ENCODE measurements around the gene MACROD1. TPM values are rescaled to one million over a fixed set of nuclear protein-coding genes. Genes with fewer than 3 reads are reported as not detected.
A peak's percentile ranks its signal among the peaks of the same experiment; 100 is the strongest.

The MACROD1 gene
- total and polyA plus RNA-seq, 9 of the 15 experiments (the other 6 are each of a cell fraction or from before 2014, with no cell fraction given), result 1.1 to 60.0 (median 26.4) TPM

DNA sequence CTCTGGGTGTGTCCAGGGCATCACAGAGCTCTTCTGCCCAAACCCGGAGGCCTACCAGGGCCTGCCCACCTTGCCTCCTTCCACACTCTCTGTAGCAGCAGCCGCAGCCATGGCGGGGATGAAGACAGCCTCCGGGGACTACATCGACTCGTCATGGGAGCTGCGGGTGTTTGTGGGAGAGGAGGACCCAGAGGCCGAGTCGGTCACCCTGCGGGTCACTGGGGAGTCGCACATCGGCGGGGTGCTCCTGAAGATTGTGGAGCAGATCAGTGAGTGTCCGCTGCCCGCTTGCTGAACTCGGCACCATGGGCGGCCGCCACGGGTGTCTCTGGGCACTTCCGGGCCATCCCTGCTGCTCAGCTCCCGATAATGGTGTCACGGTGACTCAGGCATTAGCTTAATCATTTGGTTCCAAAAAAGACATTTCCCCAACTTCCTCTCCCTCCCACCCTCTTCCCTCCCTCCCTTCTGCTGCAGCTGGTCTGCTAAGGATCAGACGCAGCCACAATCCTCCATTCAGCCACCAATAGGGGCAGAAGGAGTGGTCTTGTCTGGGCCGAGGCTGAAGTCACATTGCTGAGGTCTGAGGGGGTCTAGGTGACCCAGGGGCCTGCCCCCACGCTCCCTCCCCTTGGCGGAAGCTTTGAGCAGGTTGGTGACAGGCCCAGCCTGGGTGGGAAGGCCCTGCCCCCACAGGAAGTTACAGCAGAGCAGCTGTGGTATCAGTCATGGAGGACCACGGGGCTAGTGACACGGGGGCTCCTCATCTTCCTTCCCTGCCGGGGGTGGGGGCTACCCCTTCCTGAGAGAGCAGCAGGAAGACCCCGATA, 41.6 kb upstream of the MACROD1 start (continued):
- TF ChIP-seq ATF7 (IDR thresholded peaks at IDR 0.05), result peak; percentile 60; the same call in 1 of the 2 replicates
- TF ChIP-seq, protein P1, sequence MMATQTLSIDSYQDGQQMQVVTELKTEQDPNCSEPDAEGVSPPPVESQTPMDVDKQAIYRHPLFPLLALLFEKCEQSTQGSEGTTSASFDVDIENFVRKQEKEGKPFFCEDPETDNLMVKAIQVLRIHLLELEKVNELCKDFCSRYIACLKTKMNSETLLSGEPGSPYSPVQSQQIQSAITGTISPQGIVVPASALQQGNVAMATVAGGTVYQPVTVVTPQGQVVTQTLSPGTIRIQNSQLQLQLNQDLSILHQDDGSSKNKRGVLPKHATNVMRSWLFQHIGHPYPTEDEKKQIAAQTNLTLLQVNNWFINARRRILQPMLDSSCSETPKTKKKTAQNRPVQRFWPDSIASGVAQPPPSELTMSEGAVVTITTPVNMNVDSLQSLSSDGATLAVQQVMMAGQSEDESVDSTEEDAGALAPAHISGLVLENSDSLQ (IDR thresholded peaks at IDR 0.05), result peak; percentile 81
- 0 out of 2 replicates have a peak, but pooled peaks have one; percentile 7 for TF ChIP-seq DNMT1 (IDR thresholded peaks at IDR 0.05)
- no peak for TF ChIP-seq CHD4 (IDR thresholded peaks at IDR 0.05; ENCODE audit: insufficient read depth, insufficient replicate concordance, low read depth, low read length, poor library complexity, severe bottlenecking)
- no peak for TF ChIP-seq CREBBP (IDR thresholded peaks at IDR 0.05; ENCODE audit: low read depth, low read length)
- peak; percentile 55; the same call in 1 of the 2 replicates for TF ChIP-seq ZNF830 (CRISPR knock-in tag; IDR thresholded peaks at IDR 0.05)
- peak; percentile 75 to 89 for TF ChIP-seq MAZ (CRISPR knock-in tag; conservative IDR thresholded peaks at IDR 0.05 in 1 of 2, IDR thresholded peaks at IDR 0.05 in 1 of 2)
- TF ChIP-seq ZNF780A (CRISPR knock-in tag; IDR thresholded peaks at IDR 0.05), result no peak
- TF ChIP-seq GATAD2A (IDR thresholded peaks at IDR 0.05), result no peak
- TF ChIP-seq ZNF212 (CRISPR knock-in tag; IDR thresholded peaks at IDR 0.05), result no peak
- no peak for TF ChIP-seq RBM34 (IDR thresholded peaks at IDR 0.05; ENCODE audit: borderline replicate concordance, insufficient read depth, low read length)
- TF ChIP-seq KAT8 (IDR thresholded peaks at IDR 0.05; ENCODE audit: low read depth), result no peak
- no peak for TF ChIP-seq ZNF184 (CRISPR knock-in tag; IDR thresholded peaks at IDR 0.05)
- TF ChIP-seq PHF20 (IDR thresholded peaks at IDR 0.05; ENCODE audit: partially characterized antibody), result no peak
- peak; percentile 79 for TF ChIP-seq LEF1 (IDR thresholded peaks at IDR 0.05)
- TF ChIP-seq BHLHE40 (IDR thresholded peaks at IDR 0.05; ENCODE audit: low read length), result 0 out of 2 replicates have a peak, but pooled peaks have one; percentile 2
- TF ChIP-seq L3MBTL2 (IDR thresholded peaks at IDR 0.05), result 0 out of 2 replicates have a peak, but pooled peaks have one; percentile 29
- no peak for TF ChIP-seq NFIX (CRISPR knock-in tag; IDR thresholded peaks at IDR 0.05; ENCODE audit: low read depth)
- no peak for TF ChIP-seq TGIF2 (CRISPR knock-in tag; IDR thresholded peaks at IDR 0.05)
